Measurements from ENCODE around the gene RIOK1.
A peak's percentile ranks its signal among the peaks of the same experiment; 100 is the strongest.

RIOK1 gene

GRCh38 chr6:7409740-7410139 lies 20.1 kb downstream of the RIOK1 start:
- Histone ChIP-seq H3K9ac (ENCODE audit: low read depth, low read length) (no peak overlapping the region), H3K27ac (ENCODE audit: low read depth, low read length) (no peak overlapping the region), H3K4me3 (ENCODE audit: low read depth, low read length) (no peak overlapping the region), H3K36me3 (ENCODE audit: control insufficient read depth, insufficient read depth, low read length) (peaks cover 87% of the 10 kb centered on the region), H3K4me1 (ENCODE audit: control insufficient read depth, insufficient read depth, low read length) (peaks cover 10% of the 10 kb centered on the region; the same call in 1 of the 2 replicates), H3K27me3 (ENCODE audit: control insufficient read depth, insufficient read depth, low read length) (no peaks in the 10 kb centered on the region), H3K9me3 (ENCODE audit: control insufficient read depth, insufficient read depth, low read length) (no peaks in the 10 kb centered on the region)

GRCh38 chr6:7410851-7411250 lies 21.2 kb downstream of the RIOK1 start:
- Histone ChIP-seq H3K27ac (ENCODE audit: low read depth, low read length) (no peak overlapping the region), H3K9ac (ENCODE audit: low read depth, low read length) (no peak overlapping the region), H3K4me3 (ENCODE audit: low read depth, low read length) (no peak overlapping the region), H3K9me3 (ENCODE audit: control insufficient read depth, insufficient read depth, low read length) (no peaks in the 10 kb centered on the region), H3K36me3 (ENCODE audit: control insufficient read depth, insufficient read depth, low read length) (peaks cover 87% of the 10 kb centered on the region), H3K27me3 (ENCODE audit: control insufficient read depth, insufficient read depth, low read length) (no peaks in the 10 kb centered on the region), H3K4me1 (ENCODE audit: control insufficient read depth, insufficient read depth, low read length) (peaks cover 10% of the 10 kb centered on the region; the same call in 1 of the 2 replicates)

GRCh38 chr6:7411328-7411727 lies 21.7 kb downstream of the RIOK1 start:
- Histone ChIP-seq H3K4me1 (ENCODE audit: control insufficient read depth, insufficient read depth, low read length) (peaks cover 10% of the 10 kb centered on the region; the same call in 1 of the 2 replicates), H3K9ac (ENCODE audit: low read depth, low read length) (no peak overlapping the region), H3K27me3 (ENCODE audit: control insufficient read depth, insufficient read depth, low read length) (no peaks in the 10 kb centered on the region), H3K4me3 (ENCODE audit: low read depth, low read length) (no peak overlapping the region), H3K9me3 (ENCODE audit: control insufficient read depth, insufficient read depth, low read length) (no peaks in the 10 kb centered on the region), H3K27ac (ENCODE audit: low read depth, low read length) (no peak overlapping the region), H3K36me3 (ENCODE audit: control insufficient read depth, insufficient read depth, low read length) (peaks cover 86% of the 10 kb centered on the region)

- no peaks in the 10 kb centered on the region for H3K9me3 ChIP-seq (ENCODE audit: control insufficient read depth, insufficient read depth, low read length)
- H3K4me3 ChIP-seq (ENCODE audit: low read depth, low read length): no peak overlapping the region
- H3K4me1 ChIP-seq (ENCODE audit: control insufficient read depth, insufficient read depth, low read length): peaks cover 10% of the 10 kb centered on the region; the same call in 1 of the 2 replicates
- no peaks in the 10 kb centered on the region for H3K27me3 ChIP-seq (ENCODE audit: control insufficient read depth, insufficient read depth, low read length)
- peak overlapping the region; percentile 72 for H3K27ac ChIP-seq (ENCODE audit: low read depth, low read length)
- peaks cover 86% of the 10 kb centered on the region for H3K36me3 ChIP-seq (ENCODE audit: control insufficient read depth, insufficient read depth, low read length)
- no peak overlapping the region for H3K9ac ChIP-seq (ENCODE audit: low read depth, low read length)
Observed at GRCh38 chr6:7413151-7413823, 23.7 kb downstream of the RIOK1 start.

GRCh38 chr6:7414811-7415210 lies 25.2 kb downstream of the RIOK1 start:
- Histone ChIP-seq H3K27ac (ENCODE audit: low read depth, low read length) (no peak overlapping the region), H3K9ac (ENCODE audit: low read depth, low read length) (no peak overlapping the region), H3K9me3 (ENCODE audit: control insufficient read depth, insufficient read depth, low read length) (no peaks in the 10 kb centered on the region), H3K36me3 (ENCODE audit: control insufficient read depth, insufficient read depth, low read length) (peaks cover 85% of the 10 kb centered on the region), H3K27me3 (ENCODE audit: control insufficient read depth, insufficient read depth, low read length) (no peaks in the 10 kb centered on the region), H3K4me3 (ENCODE audit: low read depth, low read length) (no peak overlapping the region), H3K4me1 (ENCODE audit: control insufficient read depth, insufficient read depth, low read length) (peaks cover 10% of the 10 kb centered on the region; the same call in 1 of the 2 replicates)

GRCh38 chr6:7417684-7418083 lies 28.1 kb downstream of the RIOK1 start:
- Histone ChIP-seq H3K4me1 (ENCODE audit: control insufficient read depth, insufficient read depth, low read length) (peaks cover 22% of the 10 kb centered on the region), H3K27ac (ENCODE audit: low read depth, low read length) (no peak overlapping the region), H3K27me3 (ENCODE audit: control insufficient read depth, insufficient read depth, low read length) (no peaks in the 10 kb centered on the region), H3K9ac (ENCODE audit: low read depth, low read length) (no peak overlapping the region), H3K4me3 (ENCODE audit: low read depth, low read length) (no peak overlapping the region), H3K9me3 (ENCODE audit: control insufficient read depth, insufficient read depth, low read length) (no peaks in the 10 kb centered on the region), H3K36me3 (ENCODE audit: control insufficient read depth, insufficient read depth, low read length) (peaks cover 59% of the 10 kb centered on the region)

- peaks cover 52% of the 10 kb centered on the region for H3K36me3 ChIP-seq (ENCODE audit: control insufficient read depth, insufficient read depth, low read length)
- peaks cover 20% of the 10 kb centered on the region for H3K4me1 ChIP-seq (ENCODE audit: control insufficient read depth, insufficient read depth, low read length)
- H3K9me3 ChIP-seq (ENCODE audit: control insufficient read depth, insufficient read depth, low read length): no peaks in the 10 kb centered on the region
- H3K9ac ChIP-seq (ENCODE audit: low read depth, low read length): no peak overlapping the region
- H3K27ac ChIP-seq (ENCODE audit: low read depth, low read length): no peak overlapping the region
- H3K4me3 ChIP-seq (ENCODE audit: low read depth, low read length): no peak overlapping the region
- H3K27me3 ChIP-seq (ENCODE audit: control insufficient read depth, insufficient read depth, low read length): no peaks in the 10 kb centered on the region
Observed at GRCh38 chr6:7418238-7418905, 28.8 kb downstream of the RIOK1 start.

GRCh38 chr6:7419065-7419464 lies 29.5 kb downstream of the RIOK1 start:
- Histone ChIP-seq H3K27me3 (ENCODE audit: control insufficient read depth, insufficient read depth, low read length) (no peaks in the 10 kb centered on the region), H3K4me3 (ENCODE audit: low read depth, low read length) (no peak overlapping the region), H3K36me3 (ENCODE audit: control insufficient read depth, insufficient read depth, low read length) (peaks cover 45% of the 10 kb centered on the region), H3K9me3 (ENCODE audit: control insufficient read depth, insufficient read depth, low read length) (no peaks in the 10 kb centered on the region), H3K27ac (ENCODE audit: low read depth, low read length) (no peak overlapping the region), H3K9ac (ENCODE audit: low read depth, low read length) (no peak overlapping the region), H3K4me1 (ENCODE audit: control insufficient read depth, insufficient read depth, low read length) (peaks cover 18% of the 10 kb centered on the region)

GRCh38 chr6:7421066-7421465 lies 31.5 kb downstream of the RIOK1 start:
- H3K27me3 ChIP-seq (ENCODE audit: control insufficient read depth, insufficient read depth, low read length): no peaks in the 10 kb centered on the region
- H3K27ac ChIP-seq (ENCODE audit: low read depth, low read length): peak overlapping the region; percentile 32
- no peak overlapping the region for H3K9ac ChIP-seq (ENCODE audit: low read depth, low read length)
- peaks cover 25% of the 10 kb centered on the region for H3K36me3 ChIP-seq (ENCODE audit: control insufficient read depth, insufficient read depth, low read length)
- H3K4me3 ChIP-seq (ENCODE audit: low read depth, low read length): no peak overlapping the region
- no peaks in the 10 kb centered on the region for H3K9me3 ChIP-seq (ENCODE audit: control insufficient read depth, insufficient read depth, low read length)
- H3K4me1 ChIP-seq (ENCODE audit: control insufficient read depth, insufficient read depth, low read length): peaks cover 12% of the 10 kb centered on the region

- no peak overlapping the region for H3K9ac ChIP-seq (ENCODE audit: low read depth, low read length)
- H3K27me3 ChIP-seq (ENCODE audit: control insufficient read depth, insufficient read depth, low read length): no peaks in the 10 kb centered on the region
- H3K27ac ChIP-seq (ENCODE audit: low read depth, low read length): no peak overlapping the region
- no peaks in the 10 kb centered on the region for H3K36me3 ChIP-seq (ENCODE audit: control insufficient read depth, insufficient read depth, low read length)
- no peaks in the 10 kb centered on the region for H3K9me3 ChIP-seq (ENCODE audit: control insufficient read depth, insufficient read depth, low read length)
- peaks cover 12% of the 10 kb centered on the region for H3K4me1 ChIP-seq (ENCODE audit: control insufficient read depth, insufficient read depth, low read length)
- no peak overlapping the region for H3K4me3 ChIP-seq (ENCODE audit: low read depth, low read length)
Observed at GRCh38 chr6:7424058-7424457, 34.5 kb downstream of the RIOK1 start.

GRCh38 chr6:7424967-7425807 lies 35.6 kb downstream of the RIOK1 start:
- Histone ChIP-seq H3K36me3 (ENCODE audit: control insufficient read depth, insufficient read depth, low read length) (no peaks in the 10 kb centered on the region), H3K9ac (ENCODE audit: low read depth, low read length) (no peak overlapping the region), H3K4me1 (ENCODE audit: control insufficient read depth, insufficient read depth, low read length) (peaks cover 12% of the 10 kb centered on the region), H3K4me3 (ENCODE audit: low read depth, low read length) (no peak overlapping the region), H3K27ac (ENCODE audit: low read depth, low read length) (no peak overlapping the region), H3K9me3 (ENCODE audit: control insufficient read depth, insufficient read depth, low read length) (no peaks in the 10 kb centered on the region), H3K27me3 (ENCODE audit: control insufficient read depth, insufficient read depth, low read length) (no peaks in the 10 kb centered on the region)

Measured in HUES48 (cell line).